ENCODE data around the gene DLG2. TPM values are rescaled to one million over a fixed set of nuclear protein-coding genes. Genes with fewer than 3 reads are reported as not detected.

The DLG2 gene
- total and polyA plus RNA-seq, 9 of the 15 experiments (the other 6 are each of a cell fraction or from before 2014, with no cell fraction given) = 0.52 to 1.6 (median 0.95) TPM

DNA sequence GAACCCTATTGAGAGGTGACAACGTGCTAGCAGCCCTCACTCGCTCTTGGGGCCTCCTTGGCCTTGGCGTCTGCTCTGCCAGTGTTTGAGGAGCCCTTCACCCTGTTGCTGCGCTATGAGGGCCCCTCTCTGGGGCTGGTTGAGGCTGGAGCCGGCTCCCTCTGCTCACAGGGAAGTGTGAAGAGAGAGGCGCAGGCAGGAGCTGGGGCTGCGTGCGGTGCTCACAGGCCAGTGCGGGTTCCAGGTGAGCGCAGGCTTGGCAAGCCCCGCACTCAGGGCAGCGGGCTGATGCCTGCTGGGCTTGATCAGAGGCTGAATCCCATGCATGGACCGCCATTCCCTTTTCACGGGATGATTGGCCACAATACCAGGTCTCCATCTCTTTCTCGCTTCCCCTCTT, 90.7 kb downstream of the DLG2 start:
- Histone ChIP-seq H2AFZ (ENCODE audit: low read depth, low read length) (no peak overlapping the region), H3K9ac (ENCODE audit: insufficient read depth in 1 of 2, low read depth in 2 of 2, low read length in 2 of 2) (no peak overlapping the region), H3K27me3 (ENCODE audit: control insufficient read depth in 2 of 2, insufficient read depth in 2 of 2, low read length in 2 of 2) (no peaks in the 10 kb centered on the region), H4K20me1 (replicated peaks; ENCODE audit: control insufficient read depth, insufficient read depth, low read length) (no peaks in the 10 kb centered on the region), H3K4me2 (ENCODE audit: insufficient read depth, low read length) (no peak overlapping the region), H3K4me1 (replicated peaks in 1 of 2; ENCODE audit: control insufficient read depth in 2 of 2, insufficient read depth in 2 of 2, low read length in 2 of 2) (no peaks in the 10 kb centered on the region), H3K79me2 (ENCODE audit: control insufficient read depth, insufficient read depth, low read length) (no peaks in the 10 kb centered on the region), H3K27ac (ENCODE audit: extremely low read depth, low read depth, low read length) (no peak overlapping the region), H3K36me3 (ENCODE audit: control insufficient read depth, insufficient read depth, low read length) (no peaks in the 10 kb centered on the region), H3K4me3 (no peak overlapping the region), H3K9me1 (ENCODE audit: control insufficient read depth, insufficient read depth, low read length) (no peaks in the 10 kb centered on the region), H3K9me3 (replicated peaks; ENCODE audit: control insufficient read depth, insufficient read depth, low read depth, low read length) (peaks cover 4% of the 10 kb centered on the region)
- intact Hi-C loops (cut with micrococcal nuclease) (no loop called here), in situ Hi-C loops (cut with MboI) (no loop called here)
- TF ChIP-seq SIX5 (IDR thresholded peaks at IDR 0.05; ENCODE audit: borderline replicate concordance in 1 of 2, insufficient read depth in 1 of 2, low read depth in 1 of 2, low read length in 2 of 2) (no peak), ZNF184 (CRISPR knock-in tag; IDR thresholded peaks at IDR 0.05) (no peak), KLF16 (IDR thresholded peaks at IDR 0.05) (no peak), TOE1 (IDR thresholded peaks at IDR 0.05; ENCODE audit: borderline replicate concordance) (no peak), TOE1 (CRISPR knock-in tag; IDR thresholded peaks at IDR 0.05; ENCODE audit: borderline replicate concordance, low read depth) (no peak), MCM5 (IDR thresholded peaks at IDR 0.05; ENCODE audit: low read depth) (no peak), PURB (CRISPR knock-in tag; IDR thresholded peaks at IDR 0.05; ENCODE audit: low read depth) (no peak), ZFPM2 (CRISPR knock-in tag; IDR thresholded peaks at IDR 0.05) (no peak), EP400 (IDR thresholded peaks at IDR 0.05) (no peak), TEAD4 (IDR thresholded peaks at IDR 0.05; ENCODE audit: low read length) (no peak), TEAD4 (CRISPR knock-in tag; IDR thresholded peaks at IDR 0.05; ENCODE audit: borderline replicate concordance) (no peak), U2AF1 (optimal IDR thresholded peaks at IDR 0.05; ENCODE audit: low read depth, low read length) (no peak), RHOXF2B (CRISPR knock-in tag; conservative IDR thresholded peaks at IDR 0.05) (no peak)
- TF ChIP-seq, protein P1, sequence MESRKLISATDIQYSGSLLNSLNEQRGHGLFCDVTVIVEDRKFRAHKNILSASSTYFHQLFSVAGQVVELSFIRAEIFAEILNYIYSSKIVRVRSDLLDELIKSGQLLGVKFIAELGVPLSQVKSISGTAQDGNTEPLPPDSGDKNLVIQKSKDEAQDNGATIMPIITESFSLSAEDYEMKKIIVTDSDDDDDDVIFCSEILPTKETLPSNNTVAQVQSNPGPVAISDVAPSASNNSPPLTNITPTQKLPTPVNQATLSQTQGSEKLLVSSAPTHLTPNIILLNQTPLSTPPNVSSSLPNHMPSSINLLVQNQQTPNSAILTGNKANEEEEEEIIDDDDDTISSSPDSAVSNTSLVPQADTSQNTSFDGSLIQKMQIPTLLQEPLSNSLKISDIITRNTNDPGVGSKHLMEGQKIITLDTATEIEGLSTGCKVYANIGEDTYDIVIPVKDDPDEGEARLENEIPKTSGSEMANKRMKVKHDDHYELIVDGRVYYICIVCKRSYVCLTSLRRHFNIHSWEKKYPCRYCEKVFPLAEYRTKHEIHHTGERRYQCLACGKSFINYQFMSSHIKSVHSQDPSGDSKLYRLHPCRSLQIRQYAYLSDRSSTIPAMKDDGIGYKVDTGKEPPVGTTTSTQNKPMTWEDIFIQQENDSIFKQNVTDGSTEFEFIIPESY (CRISPR knock-in tag; IDR thresholded peaks at IDR 0.05) = no peak
- TF ChIP-seq, protein P2, sequence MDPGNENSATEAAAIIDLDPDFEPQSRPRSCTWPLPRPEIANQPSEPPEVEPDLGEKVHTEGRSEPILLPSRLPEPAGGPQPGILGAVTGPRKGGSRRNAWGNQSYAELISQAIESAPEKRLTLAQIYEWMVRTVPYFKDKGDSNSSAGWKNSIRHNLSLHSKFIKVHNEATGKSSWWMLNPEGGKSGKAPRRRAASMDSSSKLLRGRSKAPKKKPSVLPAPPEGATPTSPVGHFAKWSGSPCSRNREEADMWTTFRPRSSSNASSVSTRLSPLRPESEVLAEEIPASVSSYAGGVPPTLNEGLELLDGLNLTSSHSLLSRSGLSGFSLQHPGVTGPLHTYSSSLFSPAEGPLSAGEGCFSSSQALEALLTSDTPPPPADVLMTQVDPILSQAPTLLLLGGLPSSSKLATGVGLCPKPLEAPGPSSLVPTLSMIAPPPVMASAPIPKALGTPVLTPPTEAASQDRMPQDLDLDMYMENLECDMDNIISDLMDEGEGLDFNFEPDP (CRISPR knock-in tag; IDR thresholded peaks at IDR 0.05) = no peak
- TF ChIP-seq, protein P3, sequence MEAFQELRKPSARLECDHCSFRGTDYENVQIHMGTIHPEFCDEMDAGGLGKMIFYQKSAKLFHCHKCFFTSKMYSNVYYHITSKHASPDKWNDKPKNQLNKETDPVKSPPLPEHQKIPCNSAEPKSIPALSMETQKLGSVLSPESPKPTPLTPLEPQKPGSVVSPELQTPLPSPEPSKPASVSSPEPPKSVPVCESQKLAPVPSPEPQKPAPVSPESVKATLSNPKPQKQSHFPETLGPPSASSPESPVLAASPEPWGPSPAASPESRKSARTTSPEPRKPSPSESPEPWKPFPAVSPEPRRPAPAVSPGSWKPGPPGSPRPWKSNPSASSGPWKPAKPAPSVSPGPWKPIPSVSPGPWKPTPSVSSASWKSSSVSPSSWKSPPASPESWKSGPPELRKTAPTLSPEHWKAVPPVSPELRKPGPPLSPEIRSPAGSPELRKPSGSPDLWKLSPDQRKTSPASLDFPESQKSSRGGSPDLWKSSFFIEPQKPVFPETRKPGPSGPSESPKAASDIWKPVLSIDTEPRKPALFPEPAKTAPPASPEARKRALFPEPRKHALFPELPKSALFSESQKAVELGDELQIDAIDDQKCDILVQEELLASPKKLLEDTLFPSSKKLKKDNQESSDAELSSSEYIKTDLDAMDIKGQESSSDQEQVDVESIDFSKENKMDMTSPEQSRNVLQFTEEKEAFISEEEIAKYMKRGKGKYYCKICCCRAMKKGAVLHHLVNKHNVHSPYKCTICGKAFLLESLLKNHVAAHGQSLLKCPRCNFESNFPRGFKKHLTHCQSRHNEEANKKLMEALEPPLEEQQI (IDR thresholded peaks at IDR 0.05) = no peak
- no TSS peak for BruUV-seq (replicated peaks)
- ATAC-seq (no peak), FAIRE-seq (no peak), DNase-seq (ENCODE audit: extremely low read depth in 1 of 4, low spot score in 3 of 4) (no peak)
- ChIA-PET POLR2A (interaction anchor here (0.6 kb wide), 1 partner anchor 495 kb away, joined by 3 read pairs; no protein-coding TSS in a partner anchor), CTCF (ENCODE audit: low intra/inter-chr PET ratio) (no interaction called here)
- 2% methylated on average over 14 of the region's 15 CpGs for WGBS (ENCODE audit: insufficient coverage, low coverage, missing lambda C conversion rate)

Measured in K562 (cell line).